NCI-H1694 treated with DMSO at 0.1 percent for 48 hours (cell line): Measurements from ENCODE around the gene CD180.

Source experiments
- DNase-seq: peaks from one replicate; lab custom pipeline; 2025; lab: John Stamatoyannopoulos, UW

Gene CD180

GRCh38 chr5:67211926-67212325 is 15.3 kb upstream of the CD180 start:
- DNase-seq = no peak

DNA sequence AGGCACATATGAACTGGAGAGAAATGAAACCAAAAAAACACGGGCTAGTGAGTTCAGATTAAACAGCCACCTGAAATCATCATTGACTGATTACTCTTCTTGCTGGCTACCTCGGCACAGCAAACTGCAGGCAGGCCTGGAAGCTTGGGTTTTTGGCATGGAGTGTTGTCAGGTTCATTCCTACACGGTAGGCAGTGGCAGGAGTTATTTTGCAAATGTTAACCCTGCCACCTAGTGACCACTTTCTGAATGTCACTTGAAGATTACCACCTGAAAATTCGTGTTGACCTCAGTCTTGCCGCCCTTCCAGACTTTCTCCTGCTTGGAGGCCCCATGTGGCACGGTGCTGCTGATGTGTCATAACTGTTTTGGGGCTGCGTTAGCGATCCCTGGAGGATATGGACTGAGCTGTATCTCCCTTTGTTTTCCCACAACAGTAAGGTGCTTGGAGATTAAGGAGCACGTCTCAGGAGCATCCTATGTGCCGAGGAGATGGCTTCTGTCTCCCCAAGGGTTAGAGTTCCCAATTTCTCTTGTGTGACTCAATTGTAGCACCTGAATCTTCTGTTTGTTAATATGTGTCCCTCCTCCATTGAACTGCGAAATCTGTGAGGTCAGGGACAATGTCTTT is 12.7 kb upstream of the CD180 start:
- peak; percentile 81 for DNase-seq

GRCh38 chr5:67208403-67208802 is 11.8 kb upstream of the CD180 start:
- no peak for DNase-seq

- no peak for DNase-seq
Measured at GRCh38 chr5:67206929-67207328, 10.3 kb upstream of the CD180 start.

GRCh38 chr5:67206461-67206860 is 9.9 kb upstream of the CD180 start:
- DNase-seq = no peak

GRCh38 chr5:67205981-67206380 is 9.4 kb upstream of the CD180 start:
- no peak for DNase-seq

DNA sequence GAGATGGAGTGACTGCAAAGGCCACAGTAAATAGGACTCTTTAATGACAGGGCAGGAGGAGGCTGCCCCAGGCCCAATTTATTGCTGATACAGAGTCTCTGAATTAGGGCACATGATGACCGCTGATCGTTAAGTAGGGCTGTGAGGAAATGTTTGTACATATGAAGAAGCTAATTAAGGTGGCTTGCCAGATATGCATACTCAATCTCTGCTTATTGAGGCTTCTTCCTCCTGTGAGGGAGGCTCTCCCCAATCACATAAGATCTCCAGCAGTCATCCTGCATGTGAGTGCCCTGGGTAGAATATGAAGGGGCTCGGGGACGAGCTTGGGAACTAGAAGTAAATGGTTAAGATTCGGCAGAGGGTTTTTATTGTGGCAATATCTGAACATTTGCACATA is 8.2 kb upstream of the CD180 start:
- DNase-seq = no peak

GRCh38 chr5:67203701-67204074 is 7.1 kb upstream of the CD180 start:
- no peak for DNase-seq

- no peak for DNase-seq
Measured at GRCh38 chr5:67202828-67203227, 6.2 kb upstream of the CD180 start.

GRCh38 chr5:67201897-67202549 is 5.4 kb upstream of the CD180 start:
- no peak for DNase-seq

DNA sequence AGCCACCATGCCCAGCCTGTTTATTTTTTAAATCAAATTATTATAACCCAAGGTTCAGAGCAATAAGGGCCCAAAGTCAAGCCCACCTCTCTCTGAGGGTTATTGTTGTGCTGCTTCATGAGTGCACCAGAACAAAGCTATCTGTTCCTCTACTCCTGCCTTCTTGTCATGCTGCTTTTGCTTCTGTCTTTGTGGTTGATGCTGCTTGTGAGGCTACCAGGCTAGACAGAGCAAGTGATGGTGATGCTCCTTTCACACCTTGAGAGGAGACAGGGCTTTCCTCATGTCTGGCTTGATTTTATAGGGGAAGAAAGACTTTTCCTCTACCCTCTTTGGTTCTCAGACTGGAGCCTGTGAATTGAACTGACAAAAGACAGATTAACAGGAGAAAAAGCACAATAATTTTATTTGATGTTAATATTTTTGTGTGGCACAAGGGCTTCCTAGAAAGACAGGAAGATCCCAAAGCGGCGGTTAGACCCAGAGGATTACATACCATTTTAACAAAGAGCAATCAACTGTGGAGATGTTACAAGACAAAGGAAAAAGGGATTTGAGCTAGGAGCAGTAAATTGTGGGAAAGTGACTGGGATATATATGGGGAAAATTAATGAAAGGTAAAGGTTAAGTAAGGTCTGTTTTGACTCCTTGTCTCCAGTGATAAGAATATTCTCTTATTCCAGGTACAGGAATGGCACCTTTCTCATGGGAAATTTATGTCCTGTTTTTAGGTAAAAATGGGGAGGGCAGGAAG is 4.4 kb upstream of the CD180 start:
- no peak for DNase-seq

DNA sequence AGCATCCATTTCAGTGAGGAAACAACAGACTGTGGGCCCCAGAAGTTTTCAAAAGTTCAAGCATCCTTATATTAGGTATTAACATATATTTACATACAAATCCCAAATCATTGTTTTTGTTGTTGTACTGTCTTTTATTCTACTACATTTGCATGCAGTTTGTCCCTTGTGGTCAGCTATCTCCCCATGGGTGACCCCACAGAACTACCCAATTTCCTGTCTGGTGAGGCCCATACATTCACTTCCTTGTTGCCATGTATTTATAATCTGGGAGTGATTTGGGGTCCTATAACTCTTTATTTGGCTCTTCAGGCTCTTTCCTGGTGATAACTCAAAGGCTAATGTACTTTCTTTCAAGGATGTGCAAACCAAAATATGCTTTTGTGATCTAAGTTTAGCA is 3.3 kb upstream of the CD180 start:
- DNase-seq = no peak

- DNase-seq = no peak
Measured at GRCh38 chr5:67198917-67199316, 2.3 kb upstream of the CD180 start.

DNA sequence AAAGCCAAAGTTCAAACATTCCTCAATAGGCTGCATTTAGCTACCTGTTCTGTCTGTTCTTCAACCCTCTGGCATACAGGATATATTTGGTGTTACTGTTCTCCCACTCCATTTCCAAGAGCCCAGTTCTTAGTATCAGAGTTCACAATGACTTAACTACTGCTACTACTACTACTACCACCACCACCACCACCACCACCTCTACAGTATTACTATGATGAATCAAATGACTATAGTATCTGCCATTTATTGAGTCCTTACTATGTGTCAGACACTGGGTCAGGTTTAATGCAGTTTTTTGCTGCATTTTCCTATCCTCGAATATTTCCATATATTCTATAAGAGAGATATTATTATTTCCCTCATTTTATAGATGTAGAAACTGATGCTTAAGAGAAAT is 937 bp upstream of the CD180 start:
- no peak for DNase-seq

- no peak for DNase-seq
Measured at GRCh38 chr5:67195406-67196275, 958 bp downstream of the CD180 start.

- no peak for DNase-seq
Measured at GRCh38 chr5:67194166-67194565, 2.4 kb downstream of the CD180 start.

DNA sequence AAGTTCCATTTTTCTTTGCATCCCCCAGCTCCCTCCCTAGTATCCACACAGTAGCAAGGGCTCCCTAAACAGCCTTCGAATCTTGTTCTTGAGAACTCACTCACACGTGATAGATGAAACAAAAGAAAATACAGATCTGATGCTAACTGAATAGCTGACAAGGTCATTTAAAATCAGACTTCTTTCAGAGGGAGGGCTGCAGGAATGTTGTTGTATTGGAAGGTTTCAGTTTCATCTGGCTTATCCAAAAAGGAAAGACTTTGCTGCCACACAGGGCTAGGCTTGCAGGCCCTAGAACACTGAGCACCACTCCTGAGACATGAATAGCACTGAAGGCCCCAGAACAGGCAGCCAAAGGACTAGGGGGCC is 3.2 kb downstream of the CD180 start:
- DNase-seq = no peak

DNA sequence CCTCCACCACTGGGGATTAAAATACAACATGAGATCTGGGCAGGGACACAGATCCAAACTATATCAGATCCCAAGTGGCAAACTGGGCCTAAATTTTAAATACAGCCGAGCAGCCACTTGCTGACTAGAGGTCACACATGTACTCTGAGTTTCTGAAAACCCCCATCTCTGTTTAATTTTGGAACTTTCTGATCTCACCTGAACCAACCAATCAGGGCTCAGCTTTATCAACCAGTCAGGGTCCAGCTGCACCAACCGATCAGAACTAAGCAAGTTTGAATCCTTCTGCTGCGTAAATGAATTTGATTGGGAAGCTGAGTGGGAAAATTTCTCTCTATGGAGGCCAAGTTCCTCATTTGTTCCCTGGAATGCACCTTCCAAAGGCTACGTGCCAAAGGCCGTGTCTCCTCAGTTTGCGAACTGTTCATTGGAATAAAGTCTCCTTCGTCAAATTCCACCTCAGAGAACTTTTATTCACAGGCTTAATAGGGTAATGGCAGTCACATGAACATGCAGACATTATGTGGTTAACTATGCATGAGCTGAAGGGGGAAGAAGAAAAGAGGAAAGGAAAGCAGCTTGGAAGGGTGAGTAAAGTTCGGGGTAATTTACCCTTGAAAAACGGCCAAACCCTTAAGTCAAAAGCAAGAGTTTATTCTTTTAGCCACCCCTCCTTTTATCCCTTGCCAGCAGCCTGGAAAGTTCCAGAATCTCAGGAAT is 3.7 kb downstream of the CD180 start:
- DNase-seq = no peak

DNA sequence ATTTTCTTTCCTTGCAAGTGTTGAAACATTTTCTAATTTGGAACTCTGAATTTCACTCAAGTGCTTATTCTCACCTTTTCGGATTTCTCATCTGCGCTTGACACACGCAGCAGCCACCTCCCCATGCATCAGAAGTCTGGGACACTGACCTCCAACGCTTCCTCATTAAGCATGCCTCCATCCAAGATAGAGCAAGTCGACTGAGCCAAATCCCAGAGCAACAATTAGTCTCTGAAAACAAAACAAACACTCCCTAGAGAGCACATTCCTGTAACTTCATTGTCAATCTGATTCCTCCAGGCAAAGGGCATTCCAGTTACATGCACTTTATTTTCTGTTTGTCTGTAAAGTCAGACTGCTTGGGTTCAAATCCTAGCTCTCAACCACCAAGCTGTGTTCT is 5.7 kb downstream of the CD180 start:
- no peak for DNase-seq

DNA sequence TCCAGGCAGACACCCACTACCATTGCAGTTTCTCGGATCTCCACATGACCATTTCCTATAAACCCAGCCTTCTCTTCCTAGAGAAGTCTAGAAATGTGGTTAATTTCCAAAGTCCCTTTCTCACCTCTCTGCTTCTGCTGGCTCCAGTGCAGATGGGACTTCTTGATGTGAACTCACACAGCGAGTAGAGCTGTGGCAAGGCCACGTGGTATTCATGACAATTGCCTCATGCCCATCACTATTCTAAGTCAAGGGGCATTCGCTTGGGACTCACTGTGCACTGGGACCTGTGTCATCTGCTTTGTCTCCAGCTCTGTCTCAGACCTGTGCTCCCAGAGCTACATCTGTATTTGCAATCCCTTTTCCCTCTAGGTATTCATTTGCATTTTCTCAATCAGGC is 6.2 kb downstream of the CD180 start:
- DNase-seq = no peak

GRCh38 chr5:67189931-67190330 is 6.7 kb downstream of the CD180 start:
- no peak for DNase-seq

- no peak for DNase-seq
Measured at GRCh38 chr5:67189079-67189354, 7.6 kb downstream of the CD180 start.
